ENCODE data around the gene SYNJ1.

The SYNJ1 gene

DNA sequence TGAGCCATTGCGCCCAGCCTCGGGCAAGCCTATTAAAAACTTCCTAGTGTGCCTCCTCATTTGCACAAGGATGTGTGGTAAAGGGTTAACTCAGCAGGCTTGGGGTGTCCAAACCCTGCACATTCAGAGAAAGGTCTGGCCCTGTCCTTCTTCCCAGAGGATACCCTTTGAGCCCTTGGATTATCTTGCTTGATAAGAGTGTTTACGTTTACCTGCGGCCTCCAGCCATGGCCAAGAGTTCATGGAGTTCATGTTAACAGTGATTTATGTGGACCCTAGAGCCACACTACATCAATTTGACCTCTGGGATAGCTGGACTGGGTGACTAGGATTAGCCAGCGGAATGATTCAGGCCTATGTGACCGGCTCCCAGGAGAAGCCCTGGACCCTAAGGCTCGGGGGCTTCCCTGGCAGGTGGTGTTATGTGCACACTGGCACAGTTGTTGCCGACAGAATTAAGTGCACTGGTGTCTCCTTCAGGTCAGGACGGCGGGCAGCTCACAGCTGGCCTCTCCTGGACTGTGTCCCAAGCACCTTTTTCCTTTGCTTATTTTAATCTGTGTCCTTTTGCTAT, 134.8 kb downstream of the SYNJ1 start:
- TF ChIP-seq CTCF (IDR thresholded peaks at IDR 0.05), result no peak

- TF ChIP-seq CTCF (IDR thresholded peaks at IDR 0.05), result no peak
These were observed 137.7 kb downstream of the SYNJ1 start for GRCh38 chr21:32590130-32590529.

DNA sequence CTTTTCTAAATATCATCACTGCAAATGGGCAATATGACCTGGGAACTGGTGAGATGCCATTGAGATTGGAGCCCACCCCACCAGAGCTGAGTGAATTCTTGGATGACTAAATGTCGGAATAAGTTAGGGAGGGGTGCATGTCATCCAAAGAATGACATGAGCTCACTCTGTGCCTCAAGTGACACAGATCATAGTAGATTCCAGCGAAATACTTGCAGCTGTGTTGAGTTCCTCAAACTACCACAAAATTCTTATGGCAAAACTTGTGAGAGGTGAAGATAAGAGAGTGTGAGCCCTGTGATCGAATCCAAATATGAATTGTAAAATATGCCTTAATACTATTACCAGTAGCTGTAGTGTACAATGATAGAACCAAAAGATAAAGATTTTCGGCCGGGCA, 140.2 kb downstream of the SYNJ1 start:
- no peak for TF ChIP-seq CTCF (IDR thresholded peaks at IDR 0.05)

GRCh38 chr21:32587120-32587519, 140.7 kb downstream of the SYNJ1 start:
- no peak for TF ChIP-seq CTCF (IDR thresholded peaks at IDR 0.05)

DNA sequence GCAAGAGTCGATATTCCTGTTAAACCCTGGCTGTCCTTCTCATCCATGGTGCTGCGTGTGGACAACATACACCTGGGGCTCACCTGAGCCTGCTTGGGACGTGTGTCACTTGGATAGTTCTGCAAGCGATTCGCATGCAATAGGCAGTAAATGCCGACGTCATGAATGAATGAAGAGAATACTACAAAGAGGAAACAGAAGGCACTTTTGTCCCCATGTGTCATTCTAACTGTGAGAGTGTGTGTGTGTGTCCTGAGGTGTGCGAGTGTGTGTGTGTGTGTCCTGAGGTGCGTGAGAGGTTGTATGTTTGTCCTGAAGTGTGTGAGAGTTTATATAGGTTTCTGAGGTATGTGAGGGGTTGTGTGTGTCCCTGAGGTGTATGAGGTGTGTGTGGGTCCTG, 141.8 kb downstream of the SYNJ1 start:
- no peak for TF ChIP-seq CTCF (IDR thresholded peaks at IDR 0.05)

DNA sequence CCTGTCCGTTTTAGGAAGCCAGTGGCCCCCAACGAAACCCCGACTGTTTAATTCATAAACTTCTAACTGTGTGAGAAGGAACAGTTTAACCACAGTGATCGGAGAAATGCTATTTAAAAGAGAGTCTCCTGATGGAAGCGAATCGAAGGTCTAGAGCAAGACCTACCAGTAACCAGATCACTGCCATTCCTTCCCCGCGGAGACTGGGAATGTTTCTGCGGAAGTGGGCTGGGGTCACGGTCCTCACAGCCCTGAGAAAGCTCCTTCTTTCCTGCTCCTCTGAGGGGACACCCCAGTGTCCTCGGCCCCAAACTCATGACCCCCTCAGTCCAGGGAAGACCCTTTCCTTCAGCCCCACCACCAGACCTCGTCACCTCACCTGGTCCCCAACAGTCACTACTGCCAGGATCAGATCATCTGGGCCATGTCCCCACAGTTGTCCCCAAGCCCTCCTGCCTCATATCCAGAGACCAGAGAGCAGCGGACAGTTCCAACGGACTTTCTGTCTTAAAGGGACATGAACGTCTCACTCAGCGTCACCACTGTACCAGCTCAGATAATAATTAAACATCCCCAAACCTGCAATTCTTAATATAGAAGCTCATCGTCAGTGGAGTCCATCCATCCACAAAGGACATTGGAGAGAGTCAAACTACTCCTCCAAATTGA, 142.6 kb downstream of the SYNJ1 start, which contains the start of gene TCP10L:
Gene TCP10L, minus strand, starts transcription at position 482 of the 669 bp plus-strand sequence. CDS start 1,219 bp downstream, outside the sequence.
- TF ChIP-seq CTCF (IDR thresholded peaks at IDR 0.05), result no peak

- TF ChIP-seq CTCF (IDR thresholded peaks at IDR 0.05), result no peak
These were observed 143.3 kb downstream of the SYNJ1 start for GRCh38 chr21:32584472-32584871.
